Measurements from ENCODE around the gene JPH3. TPM values are rescaled to one million over a fixed set of nuclear protein-coding genes. Genes with fewer than 3 reads are reported as not detected.

JPH3 gene
- total and polyA plus RNA-seq, 2 experiments from 2014 or later = not detected

DNA sequence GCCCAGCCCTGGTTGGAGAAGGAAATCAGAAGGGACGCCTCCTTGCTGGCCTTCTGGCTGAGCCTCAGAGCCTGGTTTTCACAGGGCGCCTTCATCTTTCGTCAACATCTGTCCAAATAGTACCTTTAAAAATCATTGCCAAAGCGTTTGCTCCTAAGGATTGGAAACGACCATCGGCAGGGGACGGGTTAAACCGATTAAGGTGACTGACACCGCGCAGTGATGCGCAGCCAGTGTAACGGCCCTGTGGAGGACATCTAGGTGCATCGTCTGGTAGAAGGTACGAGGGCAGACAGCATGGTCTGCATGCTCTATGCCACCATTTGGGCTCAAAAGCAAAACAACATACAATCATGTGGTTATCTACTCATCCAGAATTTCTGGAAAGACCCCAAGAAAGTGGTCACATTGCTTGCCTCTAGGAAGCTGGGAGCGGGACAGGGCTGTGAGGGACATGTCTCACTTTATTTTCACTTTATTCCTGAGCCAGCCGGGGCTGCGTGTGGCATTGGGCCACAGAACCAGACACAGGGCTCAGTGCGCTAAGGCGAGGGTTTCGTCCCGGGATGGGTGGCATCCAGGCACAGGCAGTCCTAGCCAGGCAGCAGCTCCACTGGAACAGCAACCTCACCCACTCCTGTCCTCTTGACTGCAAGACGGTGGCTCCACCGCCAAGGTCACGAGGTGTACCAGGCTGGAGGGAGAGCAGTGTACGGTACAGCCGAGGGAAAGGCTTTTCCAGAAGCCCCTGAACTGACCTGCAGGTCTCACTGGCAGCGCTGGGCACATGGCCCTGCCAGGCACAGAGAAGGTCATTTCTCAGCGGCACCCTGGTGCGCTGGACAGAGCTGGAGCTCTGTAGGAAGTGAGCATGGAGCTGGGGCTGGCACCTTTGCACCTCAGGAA is 40.9 kb upstream of the JPH3 start:
- peak; percentile 38 for DNase-seq

DNA sequence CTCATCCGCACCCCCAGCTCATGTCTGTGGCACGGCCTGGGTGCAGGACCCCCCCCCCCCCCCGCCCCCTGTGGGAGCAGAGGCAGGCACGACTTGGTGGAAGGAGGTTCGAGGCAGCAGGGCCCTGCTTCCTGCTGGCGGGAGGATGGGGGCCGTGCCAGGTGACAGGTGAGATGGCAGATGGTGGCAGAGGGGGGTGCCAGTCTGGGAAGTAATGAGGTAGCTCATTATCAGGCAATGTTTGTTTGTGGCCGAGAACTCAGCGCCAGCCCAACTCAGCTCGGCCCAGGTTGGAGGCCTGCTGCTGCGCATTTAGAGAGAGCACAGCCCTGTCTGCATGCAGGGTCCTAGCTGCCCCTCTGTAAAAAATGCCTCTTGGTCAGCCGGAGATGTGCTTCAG is 40.1 kb upstream of the JPH3 start:
- H3K4me1 ChIP-seq (ENCODE audit: insufficient read depth) = no peaks in the 10 kb centered on the region
- 76 to 79% methylated on average over 11 to 12 of the region's 12 CpGs for WGBS, 2 experiments (ENCODE audit: low coverage in 1 of 2, low lambda C conversion rate in 2 of 2, missing lambda C conversion rate in 2 of 2)
- no peak for TF ChIP-seq EZH2phosphoT487 (IDR thresholded peaks at IDR 0.05; ENCODE audit: insufficient read depth, low read depth)
- no peak for TF ChIP-seq EZH2 (IDR thresholded peaks at IDR 0.05; ENCODE audit: insufficient read depth, poor library complexity, severe bottlenecking)
- H3K79me2 ChIP-seq (ENCODE audit: insufficient read depth) = no peaks in the 10 kb centered on the region
- H4K20me1 ChIP-seq (ENCODE audit: insufficient read depth) = no peaks in the 10 kb centered on the region
- H3F3A ChIP-seq (ENCODE audit: insufficient read depth) = no peaks in the 10 kb centered on the region
- no peak for DNase-seq
- no peaks in the 10 kb centered on the region for H3K9me2 ChIP-seq (ENCODE audit: insufficient read depth)
- H3K4me2 ChIP-seq (ENCODE audit: unreplicated experiment) = no peak overlapping the region
- no peaks in the 10 kb centered on the region for H3K36me3 ChIP-seq (ENCODE audit: low read depth)
- no peak overlapping the region for H3K9ac ChIP-seq
- H3K9me3 ChIP-seq (ENCODE audit: low read depth) = no peaks in the 10 kb centered on the region
- H2AFZ ChIP-seq = no peak overlapping the region
- H3K27ac ChIP-seq = no peak overlapping the region
- no peak overlapping the region for H3K4me3 ChIP-seq
- no peaks in the 10 kb centered on the region; the same call in 1 of the 2 replicates for H3K27me3 ChIP-seq (replicated peaks; ENCODE audit: insufficient read depth)
- in situ Hi-C loops (cut with MboI) = no loop called here

More for the DNA sequence above, 40.9 kb upstream of the JPH3 start:
- H3K27me3 ChIP-seq (replicated peaks; ENCODE audit: insufficient read depth) = no peaks in the 10 kb centered on the region; the same call in 1 of the 2 replicates
- no peaks in the 10 kb centered on the region; the same call in 1 of the 2 replicates for H3K4me1 ChIP-seq (ENCODE audit: insufficient read depth)
- H3K36me3 ChIP-seq (ENCODE audit: low read depth) = no peaks in the 10 kb centered on the region
- H3K4me2 ChIP-seq (ENCODE audit: unreplicated experiment) = no peak overlapping the region
- WGBS, 2 experiments (ENCODE audit: low coverage in 1 of 2, low lambda C conversion rate in 2 of 2, missing lambda C conversion rate in 2 of 2) = 44 to 45% methylated on average over 29 of the region's 29 CpGs
- TF ChIP-seq EZH2 (IDR thresholded peaks at IDR 0.05; ENCODE audit: insufficient read depth, poor library complexity, severe bottlenecking) (no peak), EZH2phosphoT487 (IDR thresholded peaks at IDR 0.05; ENCODE audit: insufficient read depth, low read depth) (no peak)
- no peaks in the 10 kb centered on the region for H4K20me1 ChIP-seq (ENCODE audit: insufficient read depth)
- no peaks in the 10 kb centered on the region for H3K9me2 ChIP-seq (ENCODE audit: insufficient read depth)
- H3K9ac ChIP-seq = no peak overlapping the region
- in situ Hi-C loops (cut with MboI) = no loop called here
- no peaks in the 10 kb centered on the region for H3K9me3 ChIP-seq (ENCODE audit: low read depth)
- H3K4me3 ChIP-seq = no peak overlapping the region
- no peaks in the 10 kb centered on the region for H3K79me2 ChIP-seq (ENCODE audit: insufficient read depth)
- no peak overlapping the region for H2AFZ ChIP-seq
- no peaks in the 10 kb centered on the region for H3F3A ChIP-seq (ENCODE audit: insufficient read depth)
- no peak overlapping the region for H3K27ac ChIP-seq

DNA sequence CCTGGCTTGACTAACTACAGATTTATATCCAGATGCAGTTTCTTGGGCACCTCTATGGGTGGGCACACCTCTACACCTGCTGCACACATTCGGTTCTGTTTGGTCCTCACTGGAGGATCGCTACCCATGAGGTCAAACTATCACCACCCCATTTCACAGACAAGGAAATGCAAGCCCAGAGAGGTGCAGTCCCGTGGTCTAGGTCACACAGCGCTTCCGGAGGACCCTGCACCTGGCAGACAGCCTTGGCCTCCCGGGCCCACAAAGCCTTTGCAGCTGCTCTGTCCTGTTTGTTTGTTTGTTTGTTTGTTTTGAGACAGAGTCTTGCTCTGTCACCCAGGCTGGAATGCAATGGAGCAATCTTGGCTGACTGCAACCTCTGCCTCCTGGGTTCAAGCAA is 39.3 kb upstream of the JPH3 start:
- Histone ChIP-seq H3K9me3 (ENCODE audit: low read depth) (no peaks in the 10 kb centered on the region), H3K79me2 (ENCODE audit: insufficient read depth) (no peaks in the 10 kb centered on the region), H3K4me1 (ENCODE audit: insufficient read depth) (no peaks in the 10 kb centered on the region), H4K20me1 (ENCODE audit: insufficient read depth) (no peaks in the 10 kb centered on the region), H3K4me2 (ENCODE audit: unreplicated experiment) (no peak overlapping the region), H3K27me3 (replicated peaks; ENCODE audit: insufficient read depth) (no peaks in the 10 kb centered on the region; the same call in 1 of the 2 replicates), H2AFZ (no peak overlapping the region), H3K36me3 (ENCODE audit: low read depth) (no peaks in the 10 kb centered on the region), H3K9me2 (ENCODE audit: insufficient read depth) (no peaks in the 10 kb centered on the region), H3K9ac (no peak overlapping the region), H3F3A (ENCODE audit: insufficient read depth) (no peaks in the 10 kb centered on the region), H3K4me3 (no peak overlapping the region), H3K27ac (no peak overlapping the region)
- in situ Hi-C loops (cut with MboI) = no loop called here
- TF ChIP-seq EZH2 (IDR thresholded peaks at IDR 0.05; ENCODE audit: insufficient read depth, poor library complexity, severe bottlenecking) = no peak
- TF ChIP-seq EZH2phosphoT487 (IDR thresholded peaks at IDR 0.05; ENCODE audit: insufficient read depth, low read depth) = no peak
- no peak for DNase-seq
- WGBS, 2 experiments (ENCODE audit: low coverage in 1 of 2, low lambda C conversion rate in 2 of 2, missing lambda C conversion rate in 2 of 2) = 91 to 96% methylated on average over 6 of the region's 6 CpGs

- no peak overlapping the region for H3K4me2 ChIP-seq (ENCODE audit: unreplicated experiment)
- 83 to 92% methylated on average over 17 to 44 of the region's 44 CpGs for WGBS, 2 experiments (ENCODE audit: low coverage in 1 of 2, low lambda C conversion rate in 2 of 2, missing lambda C conversion rate in 2 of 2)
- no peaks in the 10 kb centered on the region for H3K36me3 ChIP-seq (ENCODE audit: low read depth)
- H2AFZ ChIP-seq = no peak overlapping the region
- no peak overlapping the region for H3K9ac ChIP-seq
- no peak for DNase-seq
- no peak overlapping the region for H3K27ac ChIP-seq
- H3K4me1 ChIP-seq (ENCODE audit: insufficient read depth) = no peaks in the 10 kb centered on the region
- H3K9me3 ChIP-seq (ENCODE audit: low read depth) = no peaks in the 10 kb centered on the region
- no peak overlapping the region for H3K4me3 ChIP-seq
- no peaks in the 10 kb centered on the region for H3K27me3 ChIP-seq (replicated peaks; ENCODE audit: insufficient read depth)
- no peaks in the 10 kb centered on the region for H3F3A ChIP-seq (ENCODE audit: insufficient read depth)
- no peaks in the 10 kb centered on the region for H4K20me1 ChIP-seq (ENCODE audit: insufficient read depth)
- H3K79me2 ChIP-seq (ENCODE audit: insufficient read depth) = no peaks in the 10 kb centered on the region
- TF ChIP-seq EZH2phosphoT487 (IDR thresholded peaks at IDR 0.05; ENCODE audit: insufficient read depth, low read depth) = no peak
- TF ChIP-seq EZH2 (IDR thresholded peaks at IDR 0.05; ENCODE audit: insufficient read depth, poor library complexity, severe bottlenecking) = no peak
- no peaks in the 10 kb centered on the region for H3K9me2 ChIP-seq (ENCODE audit: insufficient read depth)
- in situ Hi-C loops (cut with MboI) = no loop called here
Observed at GRCh38 chr16:87563714-87564523, 38.4 kb upstream of the JPH3 start.
